C4-2B (cell line): ENCODE results near the gene ABLIM3.

Experiments used
- ZFX ChIP-seq: fragments of 450-650 bp; IDR thresholded peaks from 2 replicates; pipeline ENCODE4 v1.6.1; 2017
- TF ChIP-seq, protein P1 (sequence below): fragments of 450-650 bp; conservative IDR thresholded peaks from 2 replicates; pipeline ENCODE4 v1.5.1; 2017; ENCODE audit warnings: mild to moderate bottlenecking

GRCh38 chr5:149168276-149168906, 27.1 kb downstream of the ABLIM3 start:
- TF ChIP-seq, protein P1, sequence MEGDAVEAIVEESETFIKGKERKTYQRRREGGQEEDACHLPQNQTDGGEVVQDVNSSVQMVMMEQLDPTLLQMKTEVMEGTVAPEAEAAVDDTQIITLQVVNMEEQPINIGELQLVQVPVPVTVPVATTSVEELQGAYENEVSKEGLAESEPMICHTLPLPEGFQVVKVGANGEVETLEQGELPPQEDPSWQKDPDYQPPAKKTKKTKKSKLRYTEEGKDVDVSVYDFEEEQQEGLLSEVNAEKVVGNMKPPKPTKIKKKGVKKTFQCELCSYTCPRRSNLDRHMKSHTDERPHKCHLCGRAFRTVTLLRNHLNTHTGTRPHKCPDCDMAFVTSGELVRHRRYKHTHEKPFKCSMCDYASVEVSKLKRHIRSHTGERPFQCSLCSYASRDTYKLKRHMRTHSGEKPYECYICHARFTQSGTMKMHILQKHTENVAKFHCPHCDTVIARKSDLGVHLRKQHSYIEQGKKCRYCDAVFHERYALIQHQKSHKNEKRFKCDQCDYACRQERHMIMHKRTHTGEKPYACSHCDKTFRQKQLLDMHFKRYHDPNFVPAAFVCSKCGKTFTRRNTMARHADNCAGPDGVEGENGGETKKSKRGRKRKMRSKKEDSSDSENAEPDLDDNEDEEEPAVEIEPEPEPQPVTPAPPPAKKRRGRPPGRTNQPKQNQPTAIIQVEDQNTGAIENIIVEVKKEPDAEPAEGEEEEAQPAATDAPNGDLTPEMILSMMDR: no peak
- TF ChIP-seq ZFX: no peak
